IPS-18a (cell line): ENCODE measurements around the gene SIX3.

Source experiments
- H3K27ac ChIP-seq: one replicate; pipeline ENCODE4 v1.5.1; 2013; ENCODE audit warnings: low read length
- H3K27me3 ChIP-seq: one replicate; pipeline ENCODE4 v1.6.1; 2013; ENCODE audit warnings: mild to moderate bottlenecking, low read length; ENCODE audit not compliant: control insufficient read depth, insufficient read depth
- H3K36me3 ChIP-seq: one replicate; pipeline ENCODE4 v1.6.1; 2013; ENCODE audit warnings: low read depth, low read length; ENCODE audit not compliant: control insufficient read depth
- H3K4me1 ChIP-seq: one replicate; pipeline ENCODE4 v1.6.1; 2013; ENCODE audit warnings: low read depth, low read length; ENCODE audit not compliant: control insufficient read depth
- H3K4me3 ChIP-seq: one replicate; pipeline ENCODE4 v1.5.1; 2013; ENCODE audit warnings: low read length
- H3K9ac ChIP-seq: one replicate; pipeline ENCODE4 v1.6.1; 2013; ENCODE audit warnings: mild to moderate bottlenecking, low read length, moderate library complexity
- H3K9me3 ChIP-seq: one replicate; pipeline ENCODE4 v1.6.1; 2013; ENCODE audit warnings: low read depth, low read length; ENCODE audit not compliant: control insufficient read depth

SIX3 gene

DNA sequence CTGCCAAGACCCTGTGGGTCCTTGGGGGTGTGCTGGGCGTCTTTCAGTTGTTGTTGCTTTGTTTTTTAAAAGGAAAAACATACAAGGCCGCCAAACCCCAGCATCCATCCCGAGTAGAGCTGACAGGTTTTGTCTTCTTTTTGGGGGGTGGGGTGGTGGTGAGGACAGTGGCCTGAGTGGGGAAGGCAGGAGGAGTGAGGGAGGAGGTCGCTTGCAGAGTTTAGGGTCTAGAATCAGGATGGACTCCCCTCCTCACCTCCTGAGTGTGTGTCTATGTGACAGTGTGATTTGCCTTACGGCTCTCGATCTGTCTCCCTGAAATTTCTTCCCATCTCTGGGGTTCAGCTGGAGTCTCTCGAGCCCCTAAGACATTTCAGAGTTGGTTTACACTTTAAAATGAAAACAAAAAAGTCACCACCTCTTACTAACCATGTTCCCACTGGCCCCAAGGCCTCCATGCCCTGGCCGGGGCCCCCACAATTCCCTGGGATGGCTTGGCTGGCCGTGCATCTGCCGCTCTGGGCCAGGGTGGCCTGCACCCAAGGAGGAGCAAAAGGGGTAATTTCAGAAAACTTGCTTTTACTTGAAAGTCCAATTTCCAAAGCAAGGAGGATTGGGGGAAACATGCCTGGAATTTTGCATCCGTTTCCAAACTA, 5.0 kb downstream of the SIX3 start:
- H3K4me1 ChIP-seq = peaks cover 33% of the 10 kb centered on the region
- no peaks in the 10 kb centered on the region for H3K36me3 ChIP-seq
- H3K27me3 ChIP-seq = peaks cover 100% of the 10 kb centered on the region
- H3K9me3 ChIP-seq = no peaks in the 10 kb centered on the region
- H3K9ac ChIP-seq = no peak overlapping the region
- H3K27ac ChIP-seq = no peak overlapping the region
- H3K4me3 ChIP-seq = no peak overlapping the region

DNA sequence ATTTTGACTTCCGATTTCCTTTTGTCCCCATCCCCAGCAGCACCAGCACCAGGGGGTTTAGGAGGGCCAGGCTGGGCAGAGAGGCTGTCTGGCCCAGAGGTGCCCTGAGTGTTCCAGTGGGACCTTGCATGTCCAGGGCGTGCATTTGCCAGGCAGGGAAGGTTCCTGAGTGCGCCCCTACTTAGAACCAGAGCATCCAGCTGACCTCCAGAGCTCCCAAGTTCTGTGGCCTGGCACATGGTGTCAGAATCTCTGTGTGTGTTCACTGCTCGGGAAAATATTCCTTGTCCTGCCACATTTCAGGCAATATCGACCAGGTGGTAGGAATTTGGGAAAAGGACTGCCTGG, 5.5 kb downstream of the SIX3 start:
- Histone ChIP-seq H3K9ac (no peak overlapping the region), H3K4me3 (no peak overlapping the region), H3K27ac (no peak overlapping the region), H3K9me3 (no peaks in the 10 kb centered on the region), H3K36me3 (no peaks in the 10 kb centered on the region), H3K4me1 (peaks cover 33% of the 10 kb centered on the region), H3K27me3 (peaks cover 100% of the 10 kb centered on the region)

DNA sequence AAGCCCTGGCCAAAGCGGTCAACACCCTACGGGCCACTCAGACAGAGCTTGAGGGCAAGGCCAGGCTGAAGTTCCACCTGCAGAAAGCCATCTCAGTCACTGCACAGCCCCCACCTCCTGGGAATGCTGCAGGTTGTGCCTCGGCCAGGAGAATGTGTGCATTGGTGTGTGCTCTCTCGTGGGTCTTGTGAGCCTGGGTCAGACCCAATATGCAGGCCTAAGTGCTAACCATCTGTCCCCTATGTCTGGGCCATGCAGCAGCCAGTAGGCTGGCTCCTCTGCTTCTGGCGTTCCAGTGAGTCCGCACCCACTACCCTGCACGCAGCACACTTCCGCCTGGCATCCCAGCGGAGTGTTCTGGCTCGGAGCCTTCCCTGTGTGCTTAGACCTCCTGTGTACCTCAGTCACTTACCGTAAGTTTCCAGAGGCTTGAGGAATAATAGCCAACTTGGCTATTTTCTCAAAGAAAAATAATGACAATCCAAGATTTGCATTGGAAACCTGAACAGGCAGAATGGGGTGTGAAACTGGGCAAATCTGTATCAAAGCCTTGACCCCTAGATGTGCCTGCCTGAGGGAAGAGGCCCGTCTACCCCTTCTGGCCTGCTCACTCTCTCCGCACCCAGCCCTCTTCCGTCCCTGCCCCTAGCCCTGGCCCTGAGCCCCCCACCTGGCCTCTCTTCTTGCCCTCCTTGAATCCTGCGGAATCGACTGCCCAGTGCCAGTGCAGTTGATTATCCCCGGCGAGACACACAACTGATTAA, 7.2 kb downstream of the SIX3 start:
- Histone ChIP-seq H3K27me3 (peaks cover 100% of the 10 kb centered on the region), H3K4me1 (peaks cover 33% of the 10 kb centered on the region), H3K36me3 (no peaks in the 10 kb centered on the region), H3K9me3 (peaks cover 3% of the 10 kb centered on the region), H3K4me3 (peak overlapping the region; percentile 42), H3K9ac (no peak overlapping the region), H3K27ac (no peak overlapping the region)

- Histone ChIP-seq H3K9ac (no peak overlapping the region), H3K4me1 (peaks cover 33% of the 10 kb centered on the region), H3K9me3 (peaks cover 3% of the 10 kb centered on the region), H3K27me3 (peaks cover 100% of the 10 kb centered on the region), H3K4me3 (peak overlapping the region; percentile 42), H3K27ac (no peak overlapping the region), H3K36me3 (no peaks in the 10 kb centered on the region)
These were observed 8.0 kb downstream of the SIX3 start for GRCh38 chr2:44949329-44950151.

GRCh38 chr2:44950646-44951045, 9.1 kb downstream of the SIX3 start:
- no peak overlapping the region for H3K27ac ChIP-seq
- H3K4me3 ChIP-seq = peak overlapping the region; percentile 42
- no peak overlapping the region for H3K9ac ChIP-seq
- H3K36me3 ChIP-seq = no peaks in the 10 kb centered on the region
- H3K27me3 ChIP-seq = peaks cover 100% of the 10 kb centered on the region
- H3K9me3 ChIP-seq = peaks cover 3% of the 10 kb centered on the region
- H3K4me1 ChIP-seq = peaks cover 37% of the 10 kb centered on the region

DNA sequence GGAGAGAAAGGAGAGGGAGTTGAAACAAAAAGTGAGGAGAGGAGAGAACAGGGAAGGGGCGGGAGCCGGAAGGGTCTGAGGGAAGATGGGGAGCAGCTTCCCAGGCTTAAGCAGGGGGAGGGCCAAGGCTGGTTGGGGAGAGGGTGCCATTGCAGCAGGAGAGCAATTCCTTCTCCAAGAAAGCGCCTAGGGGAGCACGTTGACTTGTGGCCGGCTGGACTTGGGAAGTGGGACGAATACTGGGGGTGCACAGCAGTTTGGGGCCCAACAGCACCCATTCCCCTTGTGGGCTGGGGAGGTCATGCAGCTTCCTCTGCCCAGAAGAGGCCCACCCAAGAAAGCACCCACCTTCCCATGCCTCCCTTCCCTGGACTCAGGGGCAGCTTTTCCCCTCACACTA, 9.6 kb downstream of the SIX3 start:
- peaks cover 100% of the 10 kb centered on the region for H3K27me3 ChIP-seq
- no peak overlapping the region for H3K27ac ChIP-seq
- H3K9me3 ChIP-seq = peaks cover 3% of the 10 kb centered on the region
- H3K9ac ChIP-seq = no peak overlapping the region
- H3K4me3 ChIP-seq = no peak overlapping the region
- no peaks in the 10 kb centered on the region for H3K36me3 ChIP-seq
- H3K4me1 ChIP-seq = peaks cover 37% of the 10 kb centered on the region

DNA sequence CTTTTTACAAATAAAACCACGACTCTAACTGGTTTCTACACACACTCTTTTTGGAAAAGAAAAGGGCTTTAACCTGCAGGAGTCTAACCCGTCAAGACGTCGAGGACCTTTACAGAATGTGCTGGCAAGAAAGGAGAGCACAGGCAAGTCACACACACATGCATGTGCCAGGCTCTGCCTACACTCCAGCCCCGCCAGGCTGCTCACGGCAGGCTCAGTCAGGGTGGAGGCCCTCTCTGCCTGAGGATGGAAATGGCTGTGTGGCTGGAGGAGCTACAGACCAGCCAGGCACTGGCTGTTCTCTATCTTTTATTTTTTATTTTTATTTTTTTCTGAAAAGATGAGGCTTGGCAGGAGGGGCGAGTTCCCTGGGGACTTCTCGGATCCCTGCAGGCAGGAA, 10.2 kb downstream of the SIX3 start:
- Histone ChIP-seq H3K4me3 (peak overlapping the region; percentile 22), H3K4me1 (peaks cover 33% of the 10 kb centered on the region), H3K36me3 (no peaks in the 10 kb centered on the region), H3K9me3 (peaks cover 3% of the 10 kb centered on the region), H3K27me3 (peaks cover 100% of the 10 kb centered on the region), H3K27ac (no peak overlapping the region), H3K9ac (no peak overlapping the region)

- Histone ChIP-seq H3K4me3 (peak overlapping the region; percentile 39), H3K27ac (no peak overlapping the region), H3K27me3 (peaks cover 100% of the 10 kb centered on the region), H3K9ac (no peak overlapping the region), H3K4me1 (peaks cover 29% of the 10 kb centered on the region), H3K36me3 (no peaks in the 10 kb centered on the region), H3K9me3 (peaks cover 3% of the 10 kb centered on the region)
These were observed 10.8 kb downstream of the SIX3 start for GRCh38 chr2:44952143-44952805.

DNA sequence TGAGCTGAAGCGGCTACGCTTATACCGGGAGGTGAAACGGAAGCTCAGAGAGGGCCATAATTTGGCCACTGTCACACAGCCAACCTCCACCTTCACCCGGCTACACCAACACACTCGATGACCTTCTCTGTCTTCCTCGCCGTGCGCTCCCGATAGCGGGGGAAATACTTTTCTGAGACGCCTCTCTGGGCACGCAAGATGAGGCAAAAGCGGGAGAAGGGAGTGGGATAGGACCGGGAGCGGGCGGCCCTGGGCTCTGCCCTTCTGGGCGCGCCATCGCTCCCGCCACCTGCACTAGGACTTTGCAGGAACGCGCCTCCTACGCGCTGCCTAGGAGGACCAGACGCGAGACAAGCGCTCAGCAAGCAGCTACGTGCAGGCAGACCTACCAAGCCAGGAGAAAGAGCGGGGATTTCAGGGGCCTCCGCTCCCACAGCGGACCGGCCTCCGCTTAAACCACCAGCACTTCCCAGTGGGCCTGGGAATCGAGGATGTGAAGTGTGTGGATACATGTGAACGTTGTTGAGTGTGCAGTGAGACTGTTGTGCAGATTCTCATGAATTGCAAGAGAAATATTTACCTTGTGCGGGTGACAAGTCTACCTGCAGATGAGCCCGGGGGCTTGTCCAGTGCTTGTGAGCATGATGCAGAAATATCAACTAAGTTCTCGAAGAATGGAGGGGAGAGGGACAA, 11.4 kb downstream of the SIX3 start:
- Histone ChIP-seq H3K4me3 (peak overlapping the region; percentile 39), H3K27ac (no peak overlapping the region), H3K4me1 (peaks cover 29% of the 10 kb centered on the region), H3K9ac (no peak overlapping the region), H3K27me3 (peaks cover 100% of the 10 kb centered on the region), H3K36me3 (no peaks in the 10 kb centered on the region), H3K9me3 (peaks cover 3% of the 10 kb centered on the region)

- peak overlapping the region; percentile 39 for H3K4me3 ChIP-seq
- H3K4me1 ChIP-seq = peaks cover 29% of the 10 kb centered on the region
- H3K9ac ChIP-seq = no peak overlapping the region
- peaks cover 3% of the 10 kb centered on the region for H3K9me3 ChIP-seq
- H3K27me3 ChIP-seq = peaks cover 99% of the 10 kb centered on the region
- H3K36me3 ChIP-seq = no peaks in the 10 kb centered on the region
- no peak overlapping the region for H3K27ac ChIP-seq
These were observed 12.0 kb downstream of the SIX3 start for GRCh38 chr2:44953499-44953883.

DNA sequence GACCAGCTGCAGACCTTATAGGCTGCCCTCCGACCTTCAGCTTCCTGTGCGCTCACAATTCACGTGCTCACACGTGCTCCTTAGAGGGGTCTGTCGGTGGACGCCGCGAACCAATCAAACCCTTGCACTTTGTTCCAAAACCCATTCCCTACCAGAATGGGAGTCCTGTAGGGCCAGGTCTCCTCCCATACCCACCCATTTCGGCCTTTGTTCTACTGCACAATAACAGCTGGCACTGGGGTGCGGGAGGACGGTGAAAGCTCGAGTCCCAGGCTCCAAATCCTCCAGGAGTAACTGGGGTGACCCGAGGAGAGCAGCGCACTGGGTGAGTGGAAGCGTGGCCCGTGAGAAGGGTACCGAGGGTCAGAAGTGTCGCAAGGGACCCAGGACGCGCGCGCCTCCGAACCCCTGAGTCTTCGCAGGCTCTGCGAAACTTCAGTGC, 13.0 kb downstream of the SIX3 start:
- Histone ChIP-seq H3K4me1 (peaks cover 26% of the 10 kb centered on the region), H3K4me3 (peak overlapping the region; percentile 16), H3K9me3 (peaks cover 3% of the 10 kb centered on the region), H3K9ac (no peak overlapping the region), H3K36me3 (no peaks in the 10 kb centered on the region), H3K27me3 (peaks cover 90% of the 10 kb centered on the region), H3K27ac (no peak overlapping the region)
